Neural cell (in vitro differentiated cells): ENCODE measurements around the gene PLXNA4. TPM values are rescaled to one million over a fixed set of nuclear protein-coding genes. Genes with fewer than 3 reads are reported as not detected.

Source experiments
- H2AFZ ChIP-seq: fragments of 200-600, 300-800 bp; sonication (generic), shearing (Covaris generic); 2 replicates; pipeline ENCODE4 v1.6.0; 2014; ENCODE audit warnings: low read depth, mild to moderate bottlenecking, antibody characterized with exemption, low read length, moderate library complexity
- H3F3A ChIP-seq: fragments of 200-600 bp; shearing (Covaris generic); 2 replicates; pipeline ENCODE4 v1.6.1; 2016; ENCODE audit warnings: mild to moderate bottlenecking, moderate library complexity, mixed read lengths, antibody characterized with exemption, low read length; ENCODE audit not compliant: insufficient read depth, poor library complexity, severe bottlenecking
- H3K27ac ChIP-seq: fragments of 200-600, 300-800 bp; sonication (generic), shearing (Covaris generic); 2 replicates; pipeline ENCODE4 v1.5.1; 2014; ENCODE audit warnings: mild to moderate bottlenecking, low read length, moderate library complexity
- H3K27me3 ChIP-seq: fragments of 300-800, 200-600 bp; sonication (generic), shearing (Covaris generic); 2 replicates; pipeline ENCODE4 v1.6.0; 2014; ENCODE audit warnings: mild to moderate bottlenecking, low read depth, low read length, moderate library complexity; ENCODE audit not compliant: insufficient read depth
- H3K36me3 ChIP-seq: fragments of 300-800, 200-600 bp; sonication (generic), shearing (Covaris generic); 2 replicates; pipeline ENCODE4 v1.5.1; 2014; ENCODE audit warnings: mild to moderate bottlenecking, antibody characterized with exemption, low read length, moderate library complexity; ENCODE audit not compliant: insufficient read depth
- H3K4me2 ChIP-seq: fragments of 300-800, 200-600 bp; sonication (generic), shearing (Covaris generic); 2 replicates; pipeline ENCODE4 v1.6.0; 2014; ENCODE audit warnings: mild to moderate bottlenecking, low read length
- H3K4me3 ChIP-seq: fragments of 300-800, 200-600 bp; sonication (generic), shearing (Covaris generic); 2 replicates; pipeline ENCODE4 v1.5.1; 2014; ENCODE audit warnings: mild to moderate bottlenecking, low read length, moderate library complexity
- H3K79me2 ChIP-seq: fragments of 200-600 bp; shearing (Covaris generic); replicated peaks from 2 replicates; pipeline ENCODE4 v1.6.0; 2014; ENCODE audit warnings: mild to moderate bottlenecking, low read length, moderate library complexity; ENCODE audit not compliant: insufficient read depth
- H3K9ac ChIP-seq: fragments of 300-800, 200-600 bp; sonication (generic), shearing (Covaris generic); 2 replicates; pipeline ENCODE4 v1.6.1; 2016; ENCODE audit warnings: mild to moderate bottlenecking, low read length, mixed read lengths
- H3K9me2 ChIP-seq: fragments of 200-600 bp; shearing (Covaris generic); 2 replicates; pipeline ENCODE4 v1.6.1; 2016; ENCODE audit warnings: mild to moderate bottlenecking, low read length, mixed read lengths; ENCODE audit not compliant: insufficient read depth
- H3K9me3 ChIP-seq: fragments of 200-600, 300-800 bp; sonication (generic), shearing (Covaris generic); 2 replicates; pipeline ENCODE4 v1.6.1; 2016; ENCODE audit warnings: mild to moderate bottlenecking, mixed run types, low read length, moderate library complexity, mixed read lengths
- H4K20me1 ChIP-seq: fragments of 200-600 bp; shearing (Covaris generic); 2 replicates; pipeline ENCODE4 v1.6.1; 2016; ENCODE audit warnings: mild to moderate bottlenecking, mixed run types; ENCODE audit not compliant: insufficient read depth
- EP300 ChIP-seq: fragments of 450-650 bp; conservative IDR thresholded peaks from 2 replicates; pipeline ENCODE4 v1.6.1; 2014; ENCODE audit warnings: antibody characterized with exemption, mild to moderate bottlenecking, moderate library complexity; ENCODE audit not compliant: poor library complexity, severe bottlenecking
- EZH2 ChIP-seq: fragments of 200-600, 300-800 bp; shearing (Covaris generic), sonication (generic); IDR thresholded peaks from 2 replicates; pipeline ENCODE4 v1.6.1; 2014; ENCODE audit warnings: antibody characterized with exemption, low read length, borderline replicate concordance, mild to moderate bottlenecking; ENCODE audit not compliant: insufficient read depth, poor library complexity, severe bottlenecking
- MXI1 ChIP-seq: fragments of 450-650 bp; conservative IDR thresholded peaks from 2 replicates; pipeline ENCODE4 v1.6.1; 2014; ENCODE audit warnings: antibody characterized with exemption, mild to moderate bottlenecking; ENCODE audit not compliant: poor library complexity, severe bottlenecking
- POLR2AphosphoS5 ChIP-seq: IDR thresholded peaks from 2 replicates; pipeline ENCODE4 v1.6.1; 2012
- RAD21 ChIP-seq: fragments of 450-650 bp; conservative IDR thresholded peaks from 2 replicates; pipeline ENCODE4 v1.6.1; 2014; ENCODE audit warnings: antibody characterized with exemption, mild to moderate bottlenecking, moderate library complexity
- SMC3 ChIP-seq: fragments of 450-650 bp; conservative IDR thresholded peaks from 2 replicates; pipeline ENCODE4 v1.6.1; 2014; ENCODE audit warnings: antibody characterized with exemption, mild to moderate bottlenecking, moderate library complexity; ENCODE audit not compliant: poor library complexity
- TAF1 ChIP-seq: IDR thresholded peaks from 2 replicates; pipeline ENCODE4 v1.6.1; 2012; ENCODE audit warnings: low read depth
- polyA plus RNA-seq: library from polyadenylated mRNA; depleted of rRNA; stranded (reverse); fragments of >200 nt; gene quantifications from 2 replicates; pipeline ENCODE4 v1.2.3, GENCODE V29; 2014
- TF ChIP-seq, protein P1 (sequence below): fragments of 450-650 bp; IDR thresholded peaks from 2 replicates; pipeline ENCODE4 v1.5.1; 2014; ENCODE audit warnings: antibody characterized with exemption, mild to moderate bottlenecking, moderate library complexity; ENCODE audit not compliant: poor library complexity, severe bottlenecking
- TF ChIP-seq, protein P2 (sequence below): IDR thresholded peaks from 2 replicates; pipeline ENCODE4 v1.6.1; 2012; ENCODE audit warnings: borderline replicate concordance

PLXNA4 gene
- polyA plus RNA-seq, 1 donor from 2014 or later = 7.2 TPM

GRCh38 chr7:132092106-132092505, 484.2 kb downstream of the PLXNA4 start:
- TF ChIP-seq TAF1 (no peak), POLR2AphosphoS5 (no peak), SMC3 (no peak), RAD21 (no peak), MXI1 (no peak), EP300 (no peak), EZH2 (no peak)
- TF ChIP-seq, protein P1, sequence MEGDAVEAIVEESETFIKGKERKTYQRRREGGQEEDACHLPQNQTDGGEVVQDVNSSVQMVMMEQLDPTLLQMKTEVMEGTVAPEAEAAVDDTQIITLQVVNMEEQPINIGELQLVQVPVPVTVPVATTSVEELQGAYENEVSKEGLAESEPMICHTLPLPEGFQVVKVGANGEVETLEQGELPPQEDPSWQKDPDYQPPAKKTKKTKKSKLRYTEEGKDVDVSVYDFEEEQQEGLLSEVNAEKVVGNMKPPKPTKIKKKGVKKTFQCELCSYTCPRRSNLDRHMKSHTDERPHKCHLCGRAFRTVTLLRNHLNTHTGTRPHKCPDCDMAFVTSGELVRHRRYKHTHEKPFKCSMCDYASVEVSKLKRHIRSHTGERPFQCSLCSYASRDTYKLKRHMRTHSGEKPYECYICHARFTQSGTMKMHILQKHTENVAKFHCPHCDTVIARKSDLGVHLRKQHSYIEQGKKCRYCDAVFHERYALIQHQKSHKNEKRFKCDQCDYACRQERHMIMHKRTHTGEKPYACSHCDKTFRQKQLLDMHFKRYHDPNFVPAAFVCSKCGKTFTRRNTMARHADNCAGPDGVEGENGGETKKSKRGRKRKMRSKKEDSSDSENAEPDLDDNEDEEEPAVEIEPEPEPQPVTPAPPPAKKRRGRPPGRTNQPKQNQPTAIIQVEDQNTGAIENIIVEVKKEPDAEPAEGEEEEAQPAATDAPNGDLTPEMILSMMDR = no peak
- TF ChIP-seq, protein P2, sequence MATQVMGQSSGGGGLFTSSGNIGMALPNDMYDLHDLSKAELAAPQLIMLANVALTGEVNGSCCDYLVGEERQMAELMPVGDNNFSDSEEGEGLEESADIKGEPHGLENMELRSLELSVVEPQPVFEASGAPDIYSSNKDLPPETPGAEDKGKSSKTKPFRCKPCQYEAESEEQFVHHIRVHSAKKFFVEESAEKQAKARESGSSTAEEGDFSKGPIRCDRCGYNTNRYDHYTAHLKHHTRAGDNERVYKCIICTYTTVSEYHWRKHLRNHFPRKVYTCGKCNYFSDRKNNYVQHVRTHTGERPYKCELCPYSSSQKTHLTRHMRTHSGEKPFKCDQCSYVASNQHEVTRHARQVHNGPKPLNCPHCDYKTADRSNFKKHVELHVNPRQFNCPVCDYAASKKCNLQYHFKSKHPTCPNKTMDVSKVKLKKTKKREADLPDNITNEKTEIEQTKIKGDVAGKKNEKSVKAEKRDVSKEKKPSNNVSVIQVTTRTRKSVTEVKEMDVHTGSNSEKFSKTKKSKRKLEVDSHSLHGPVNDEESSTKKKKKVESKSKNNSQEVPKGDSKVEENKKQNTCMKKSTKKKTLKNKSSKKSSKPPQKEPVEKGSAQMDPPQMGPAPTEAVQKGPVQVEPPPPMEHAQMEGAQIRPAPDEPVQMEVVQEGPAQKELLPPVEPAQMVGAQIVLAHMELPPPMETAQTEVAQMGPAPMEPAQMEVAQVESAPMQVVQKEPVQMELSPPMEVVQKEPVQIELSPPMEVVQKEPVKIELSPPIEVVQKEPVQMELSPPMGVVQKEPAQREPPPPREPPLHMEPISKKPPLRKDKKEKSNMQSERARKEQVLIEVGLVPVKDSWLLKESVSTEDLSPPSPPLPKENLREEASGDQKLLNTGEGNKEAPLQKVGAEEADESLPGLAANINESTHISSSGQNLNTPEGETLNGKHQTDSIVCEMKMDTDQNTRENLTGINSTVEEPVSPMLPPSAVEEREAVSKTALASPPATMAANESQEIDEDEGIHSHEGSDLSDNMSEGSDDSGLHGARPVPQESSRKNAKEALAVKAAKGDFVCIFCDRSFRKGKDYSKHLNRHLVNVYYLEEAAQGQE = no peak
- Histone ChIP-seq H4K20me1 (no peaks in the 10 kb centered on the region), H3K9me3 (no peaks in the 10 kb centered on the region), H2AFZ (no peak overlapping the region), H3F3A (no peaks in the 10 kb centered on the region), H3K27ac (no peak overlapping the region), H3K9ac (no peak overlapping the region), H3K79me2 (no peaks in the 10 kb centered on the region), H3K36me3 (no peaks in the 10 kb centered on the region), H3K9me2 (no peaks in the 10 kb centered on the region), H3K4me2 (no peak overlapping the region), H3K4me3 (no peak overlapping the region), H3K27me3 (no peaks in the 10 kb centered on the region)

- H4K20me1 ChIP-seq = no peaks in the 10 kb centered on the region
- no peaks in the 10 kb centered on the region for H3K9me2 ChIP-seq
- H3K4me3 ChIP-seq = no peak overlapping the region
- H3F3A ChIP-seq = no peaks in the 10 kb centered on the region
- H3K79me2 ChIP-seq = no peaks in the 10 kb centered on the region
- no peaks in the 10 kb centered on the region for H3K27me3 ChIP-seq
- H3K9me3 ChIP-seq = no peaks in the 10 kb centered on the region
- H3K27ac ChIP-seq = no peak overlapping the region
- H2AFZ ChIP-seq = no peak overlapping the region
- H3K9ac ChIP-seq = no peak overlapping the region
- no peak overlapping the region for H3K4me2 ChIP-seq
- H3K36me3 ChIP-seq = no peaks in the 10 kb centered on the region
- TF ChIP-seq, protein P1 = no peak
- TF ChIP-seq TAF1 (no peak), EP300 (no peak), MXI1 (no peak)
- TF ChIP-seq, protein P2 = no peak
These were observed 484.6 kb downstream of the PLXNA4 start for GRCh38 chr7:132091706-132092105.
